VCaP (cell line): ENCODE results near the gene EARS2.
A peak's percentile ranks its signal among the peaks of the same experiment; 100 is the strongest.

ENCODE experiments used
- H3K27ac ChIP-seq: fragments of 450-650 bp; 2 replicates; pipeline ENCODE4 v1.5.1; 2017
- CTCF ChIP-seq: fragments of 450-650 bp; conservative IDR thresholded peaks from 2 replicates; pipeline ENCODE4 v1.5.1; 2017; ENCODE audit warnings: mild to moderate bottlenecking, moderate library complexity

Gene EARS2

GRCh38 chr16:23516366-23517137, 40.6 kb downstream of the EARS2 start:
- TF ChIP-seq CTCF: no peak
- H3K27ac ChIP-seq: no peak overlapping the region

GRCh38 chr16:23515881-23516280, 41.3 kb downstream of the EARS2 start:
- no peak overlapping the region for H3K27ac ChIP-seq
- TF ChIP-seq CTCF: no peak

- no peak for TF ChIP-seq CTCF
- no peak overlapping the region for H3K27ac ChIP-seq
These were observed 42.6 kb downstream of the EARS2 start for GRCh38 chr16:23514381-23515152.

GRCh38 chr16:23512168-23512695, 44.9 kb downstream of the EARS2 start:
- no peak for TF ChIP-seq CTCF
- H3K27ac ChIP-seq: no peak overlapping the region

- TF ChIP-seq CTCF: no peak
- H3K27ac ChIP-seq: no peak overlapping the region
These were observed 45.4 kb downstream of the EARS2 start for GRCh38 chr16:23511731-23512130.

GRCh38 chr16:23510915-23511270, 46.3 kb downstream of the EARS2 start:
- H3K27ac ChIP-seq: peak overlapping the region; percentile 65; the same call in 1 of the 2 replicates

- no peak for TF ChIP-seq CTCF
- peak within 1 kb of the TSS; percentile 65; the same call in 1 of the 2 replicates for H3K27ac ChIP-seq
These were observed 46.8 kb downstream of the EARS2 start, which contains the start of gene GGA2 for GRCh38 chr16:23510164-23510914. Gene GGA2 (minus strand): TSS chr16:23510494. CDS start chr16:23510411, 83 bp downstream.
